Skeletal muscle tissue (tissue), 5 donors: ENCODE results near the gene DPP8. TPM values are rescaled to one million over a fixed set of nuclear protein-coding genes. Genes with fewer than 3 reads are reported as not detected.

Source experiments
- H3K27ac ChIP-seq: one replicate; pipeline ENCODE4 v1.7.0; 2013; ENCODE audit warnings: mild to moderate bottlenecking, low read depth, low read length, inconsistent platforms
- H3K27me3 ChIP-seq, 3 donors: one replicate each; pipeline ENCODE4 v1.7.0; 2013; ENCODE audit warnings: low read length in 3 of 3; ENCODE audit not compliant: control insufficient read depth in 3 of 3, insufficient read depth in 3 of 3
- H3K36me3 ChIP-seq, 3 donors: one replicate each; pipeline ENCODE4 v1.7.0; 2013; ENCODE audit warnings: low read length in 3 of 3; ENCODE audit not compliant: control insufficient read depth in 3 of 3, insufficient read depth in 3 of 3
- H3K4me1 ChIP-seq, 3 donors: one replicate each; pipeline ENCODE4 v1.7.0; 2013; ENCODE audit warnings: low read length in 3 of 3, mild to moderate bottlenecking in 3 of 3; ENCODE audit not compliant: control insufficient read depth in 3 of 3, insufficient read depth in 3 of 3
- H3K4me3 ChIP-seq, 3 donors: one replicate each; pipeline ENCODE4 v1.7.0; 2013; ENCODE audit warnings: low read length in 3 of 3
- H3K9ac ChIP-seq, 3 donors: one replicate each; pipeline ENCODE4 v1.7.0; 2013; ENCODE audit warnings: low read length in 3 of 3, mild to moderate bottlenecking in 3 of 3, moderate library complexity in 2 of 3, low read depth in 1 of 3
- H3K9me3 ChIP-seq, 3 donors: one replicate each; pipeline ENCODE4 v1.7.0; 2013; ENCODE audit warnings: low read length in 3 of 3; ENCODE audit not compliant: control insufficient read depth in 3 of 3
- small RNA-seq: library from RNA; depleted of rRNA; stranded (forward); fragments of <200 nt; gene quantifications from one replicate; pipeline ENCODE3, GENCODE V24; 2014
- total RNA-seq: library from RNA; depleted of rRNA; stranded (reverse); fragments of >200 nt; gene quantifications from one replicate; pipeline ENCODE4 v1.2.3, GENCODE V29; 2014
- donor health status: Osteomylitis.

DPP8 gene
- total RNA-seq, 1 donor from 2014 or later, result 43.3 TPM

GRCh38 chr15:65393091-65393490 lies 124.4 kb downstream of the DPP8 start:
- Histone ChIP-seq H3K36me3 (peaks cover 30 to 52% (median 51%) of the 10 kb centered on the region in 3 donors), H3K27ac (no peak overlapping the region), H3K4me1 (no peaks in the 10 kb centered on the region), H3K9me3 (no peaks in the 10 kb centered on the region), H3K9ac (peak overlapping the region in 1 of 3 donors; percentile 33), H3K27me3 (peaks cover 0 to 13% (median 13%) of the 10 kb centered on the region in 3 donors), H3K4me3 (no peak overlapping the region)

Small RNAs within 50 kb of the gene (small RNA-seq; reads per million reads assigned to genes)
- not detected for gene AC105129.1
- gene RF00019, result not detected
- gene RNU6-19P, result not detected

Other genes with a start within 250 kb of the DPP8 start
- 7.3 TPM for gene PARP16, start 230.8 kb downstream of the DPP8 start, total RNA-seq
- gene RNU5A-1, start 221.6 kb downstream of the DPP8 start, total RNA-seq, result not detected
- not detected for gene RNU5B-1, start 213.0 kb downstream of the DPP8 start, total RNA-seq
- 1.0 TPM for gene IGDCC3, start 139.7 kb downstream of the DPP8 start, total RNA-seq
- gene IGDCC4, start 94.7 kb downstream of the DPP8 start, total RNA-seq, result 35.5 TPM
- 41.2 TPM for gene HACD3, start 12.8 kb upstream of the DPP8 start, total RNA-seq
- 24.5 TPM for gene INTS14, start 93.4 kb upstream of the DPP8 start, total RNA-seq
- 3.7 TPM for gene SLC24A1, start 104.2 kb upstream of the DPP8 start, total RNA-seq